ENCODE measurements around the gene CACNA2D3.

Gene CACNA2D3

GRCh38 chr3:54988838-54989630 lies 866.7 kb downstream of the CACNA2D3 start:
- H3K27me3 ChIP-seq (replicated peaks; ENCODE audit: insufficient read depth, low read length) = no peaks in the 10 kb centered on the region
- H3K9me3 ChIP-seq (replicated peaks; ENCODE audit: insufficient read depth, low read length) = no peaks in the 10 kb centered on the region
- no peaks in the 10 kb centered on the region for H3K36me3 ChIP-seq (replicated peaks; ENCODE audit: insufficient read depth, low read length)
- no peak for TF ChIP-seq CTCF (IDR thresholded peaks at IDR 0.05; ENCODE audit: low read length)
- no peak for TF ChIP-seq EZH2 (optimal IDR thresholded peaks at IDR 0.05; ENCODE audit: low read depth, low read length)
- TF ChIP-seq EZH2phosphoT487 (IDR thresholded peaks at IDR 0.05; ENCODE audit: low read length) = no peak
- no peak overlapping the region for H3K4me3 ChIP-seq (ENCODE audit: low read length)
- no peak overlapping the region for H3K27ac ChIP-seq (ENCODE audit: low read length)
- no peaks in the 10 kb centered on the region for H3K9me2 ChIP-seq (replicated peaks; ENCODE audit: insufficient read depth, low read length)
- H3K4me2 ChIP-seq (ENCODE audit: low read depth, low read length) = no peak overlapping the region
- no peaks in the 10 kb centered on the region for H3K79me2 ChIP-seq (ENCODE audit: low read length)
- no peak overlapping the region for H3K9ac ChIP-seq (ENCODE audit: low read length)
- DNase-seq = no peak
- no peaks in the 10 kb centered on the region for H3K4me1 ChIP-seq (ENCODE audit: low read length)
- H4K20me1 ChIP-seq (ENCODE audit: insufficient read depth, low read length) = no peaks in the 10 kb centered on the region
- H2AFZ ChIP-seq (ENCODE audit: low read length) = no peak overlapping the region
- H3F3A ChIP-seq (ENCODE audit: insufficient read depth, low read length) = no peaks in the 10 kb centered on the region

GRCh38 chr3:54994111-54994513 lies 871.8 kb downstream of the CACNA2D3 start:
- Histone ChIP-seq H3K27ac (ENCODE audit: low read length) (no peak overlapping the region), H3F3A (ENCODE audit: insufficient read depth, low read length) (no peaks in the 10 kb centered on the region), H3K27me3 (replicated peaks; ENCODE audit: insufficient read depth, low read length) (no peaks in the 10 kb centered on the region), H3K79me2 (ENCODE audit: low read length) (no peaks in the 10 kb centered on the region), H3K4me1 (ENCODE audit: low read length) (no peaks in the 10 kb centered on the region), H4K20me1 (ENCODE audit: insufficient read depth, low read length) (no peaks in the 10 kb centered on the region), H2AFZ (ENCODE audit: low read length) (no peak overlapping the region), H3K4me2 (ENCODE audit: low read depth, low read length) (no peak overlapping the region), H3K9ac (ENCODE audit: low read length) (no peak overlapping the region), H3K36me3 (replicated peaks; ENCODE audit: insufficient read depth, low read length) (no peaks in the 10 kb centered on the region), H3K9me2 (replicated peaks; ENCODE audit: insufficient read depth, low read length) (no peaks in the 10 kb centered on the region), H3K4me3 (ENCODE audit: low read length) (no peak overlapping the region), H3K9me3 (replicated peaks; ENCODE audit: insufficient read depth, low read length) (no peaks in the 10 kb centered on the region)
- TF ChIP-seq CTCF (IDR thresholded peaks at IDR 0.05; ENCODE audit: low read length) (no peak), EZH2phosphoT487 (IDR thresholded peaks at IDR 0.05; ENCODE audit: low read length) (no peak), EZH2 (optimal IDR thresholded peaks at IDR 0.05; ENCODE audit: low read depth, low read length) (no peak)
- DNase-seq = no peak

- H3K79me2 ChIP-seq (ENCODE audit: low read length) = no peaks in the 10 kb centered on the region
- H3K27ac ChIP-seq (ENCODE audit: low read length) = no peak overlapping the region
- H2AFZ ChIP-seq (ENCODE audit: low read length) = no peak overlapping the region
- TF ChIP-seq CTCF (IDR thresholded peaks at IDR 0.05; ENCODE audit: low read length) (no peak), EZH2phosphoT487 (IDR thresholded peaks at IDR 0.05; ENCODE audit: low read length) (no peak), EZH2 (optimal IDR thresholded peaks at IDR 0.05; ENCODE audit: low read depth, low read length) (no peak)
- H3K4me2 ChIP-seq (ENCODE audit: low read depth, low read length) = no peak overlapping the region
- no peaks in the 10 kb centered on the region for H3K4me1 ChIP-seq (ENCODE audit: low read length)
- H4K20me1 ChIP-seq (ENCODE audit: insufficient read depth, low read length) = no peaks in the 10 kb centered on the region
- no peaks in the 10 kb centered on the region for H3K9me2 ChIP-seq (replicated peaks; ENCODE audit: insufficient read depth, low read length)
- no peaks in the 10 kb centered on the region for H3K9me3 ChIP-seq (replicated peaks; ENCODE audit: insufficient read depth, low read length)
- no peaks in the 10 kb centered on the region for H3K27me3 ChIP-seq (replicated peaks; ENCODE audit: insufficient read depth, low read length)
- H3K9ac ChIP-seq (ENCODE audit: low read length) = no peak overlapping the region
- H3K36me3 ChIP-seq (replicated peaks; ENCODE audit: insufficient read depth, low read length) = no peaks in the 10 kb centered on the region
- DNase-seq = no peak
- no peaks in the 10 kb centered on the region for H3F3A ChIP-seq (ENCODE audit: insufficient read depth, low read length)
- H3K4me3 ChIP-seq (ENCODE audit: low read length) = no peak overlapping the region
Measured at GRCh38 chr3:54999159-54999558, 876.8 kb downstream of the CACNA2D3 start.
